Measurements from ENCODE around the gene EHD1.

- no peak for TF ChIP-seq CTCF (IDR thresholded peaks at IDR 0.05)
- no peak for TF ChIP-seq EZH2 (IDR thresholded peaks at IDR 0.05)
- no peak for TF ChIP-seq EZH2phosphoT487 (IDR thresholded peaks at IDR 0.05)
These were observed 3.8 kb upstream of the EHD1 start for GRCh38 chr11:64882243-64882642.

Measured in neural progenitor cell (in vitro differentiated cells).